Cardiac muscle cell (in vitro differentiated cells and primary cell): Measurements from ENCODE around the gene SCGB3A1. TPM values are rescaled to one million over a fixed set of nuclear protein-coding genes. Genes with fewer than 3 reads are reported as not detected.

Source experiments
- DNase-seq, 2 donors: peaks; one replicate each; pipeline versions ENCODE4 v3.0.0 to v3.0.0-alpha.2; 2010 to 2017; ENCODE audit warnings: low read depth in 1 of 2, low spot score in 1 of 2
- H3K27ac ChIP-seq: fragments of 200-600 bp; sonication (generic); 2 replicates; pipeline ENCODE4 v1.5.1; 2016
- H3K27me3 ChIP-seq: fragments of 200-600 bp; sonication (generic); 2 replicates; pipeline ENCODE4 v1.6.0; 2016; ENCODE audit warnings: control low read depth
- H3K36me3 ChIP-seq: fragments of 200-600 bp; sonication (generic); 2 replicates; pipeline ENCODE4 v1.5.1; 2016; ENCODE audit warnings: control low read depth
- H3K4me1 ChIP-seq: fragments of 200-600 bp; sonication (generic); 2 replicates; pipeline ENCODE4 v1.8.1; 2017; ENCODE audit warnings: low read depth, mild to moderate bottlenecking, mixed run types
- H3K4me3 ChIP-seq: fragments of 200-600 bp; sonication (generic); 2 replicates; pipeline ENCODE4 v1.5.1; 2016; ENCODE audit warnings: mild to moderate bottlenecking
- H3K9me3 ChIP-seq: fragments of 200-600 bp; sonication (generic); 2 replicates; pipeline ENCODE4 v1.5.1; 2017; ENCODE audit warnings: low read depth, mild to moderate bottlenecking, control low read depth
- polyA plus RNA-seq: library from polyadenylated mRNA; unstranded; fragments of >200 nt; fragmentation: Nextera tagmentation; extraction: Ambion mirVana; gene quantifications from 2 replicates; pipeline ENCODE4 v1.2.1, GENCODE V29; 2016
- total RNA-seq: library from RNA; depleted of rRNA; stranded (reverse); fragments of >200 nt; gene quantifications from 2 replicates; pipeline ENCODE4 v1.2.3, GENCODE V29; 2016
- TF ChIP-seq, protein P1 (sequence below): IDR thresholded peaks from 2 replicates; pipeline ENCODE4 v1.5.1; 2012; ENCODE audit warnings: low read depth, mild to moderate bottlenecking, low read length

SCGB3A1 gene
- total and polyA plus RNA-seq, 2 experiments from 2014 or later = 0.56 TPM; not detected in 1

DNA sequence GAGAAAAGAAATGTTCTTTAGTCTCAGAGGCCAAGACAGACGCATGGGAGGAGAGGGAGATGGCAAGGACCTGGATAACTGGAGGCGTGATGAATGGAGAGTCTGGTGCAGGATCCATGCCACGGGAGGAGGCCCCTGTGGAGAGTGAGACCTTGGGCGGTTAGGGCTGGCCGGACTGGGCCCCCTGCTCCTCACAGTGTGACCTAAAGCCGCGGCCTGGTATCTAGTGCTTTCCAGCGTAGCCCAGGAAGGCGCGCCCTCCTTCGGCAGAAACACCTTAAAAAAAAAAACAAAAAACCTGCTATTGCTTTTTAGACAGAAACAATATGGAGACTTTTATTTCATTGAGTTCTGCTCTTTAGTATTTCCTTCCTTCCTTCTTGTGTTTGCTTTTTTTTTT is 33.1 kb downstream of the SCGB3A1 start:
- Histone ChIP-seq H3K4me3 (no peak overlapping the region), H3K27ac (no peak overlapping the region), H3K27me3 (no peaks in the 10 kb centered on the region), H3K36me3 (peaks cover 20% of the 10 kb centered on the region), H3K9me3 (no peaks in the 10 kb centered on the region), H3K4me1 (no peaks in the 10 kb centered on the region)
- DNase-seq = no peak
- TF ChIP-seq, protein P1, sequence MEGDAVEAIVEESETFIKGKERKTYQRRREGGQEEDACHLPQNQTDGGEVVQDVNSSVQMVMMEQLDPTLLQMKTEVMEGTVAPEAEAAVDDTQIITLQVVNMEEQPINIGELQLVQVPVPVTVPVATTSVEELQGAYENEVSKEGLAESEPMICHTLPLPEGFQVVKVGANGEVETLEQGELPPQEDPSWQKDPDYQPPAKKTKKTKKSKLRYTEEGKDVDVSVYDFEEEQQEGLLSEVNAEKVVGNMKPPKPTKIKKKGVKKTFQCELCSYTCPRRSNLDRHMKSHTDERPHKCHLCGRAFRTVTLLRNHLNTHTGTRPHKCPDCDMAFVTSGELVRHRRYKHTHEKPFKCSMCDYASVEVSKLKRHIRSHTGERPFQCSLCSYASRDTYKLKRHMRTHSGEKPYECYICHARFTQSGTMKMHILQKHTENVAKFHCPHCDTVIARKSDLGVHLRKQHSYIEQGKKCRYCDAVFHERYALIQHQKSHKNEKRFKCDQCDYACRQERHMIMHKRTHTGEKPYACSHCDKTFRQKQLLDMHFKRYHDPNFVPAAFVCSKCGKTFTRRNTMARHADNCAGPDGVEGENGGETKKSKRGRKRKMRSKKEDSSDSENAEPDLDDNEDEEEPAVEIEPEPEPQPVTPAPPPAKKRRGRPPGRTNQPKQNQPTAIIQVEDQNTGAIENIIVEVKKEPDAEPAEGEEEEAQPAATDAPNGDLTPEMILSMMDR = no peak

DNA sequence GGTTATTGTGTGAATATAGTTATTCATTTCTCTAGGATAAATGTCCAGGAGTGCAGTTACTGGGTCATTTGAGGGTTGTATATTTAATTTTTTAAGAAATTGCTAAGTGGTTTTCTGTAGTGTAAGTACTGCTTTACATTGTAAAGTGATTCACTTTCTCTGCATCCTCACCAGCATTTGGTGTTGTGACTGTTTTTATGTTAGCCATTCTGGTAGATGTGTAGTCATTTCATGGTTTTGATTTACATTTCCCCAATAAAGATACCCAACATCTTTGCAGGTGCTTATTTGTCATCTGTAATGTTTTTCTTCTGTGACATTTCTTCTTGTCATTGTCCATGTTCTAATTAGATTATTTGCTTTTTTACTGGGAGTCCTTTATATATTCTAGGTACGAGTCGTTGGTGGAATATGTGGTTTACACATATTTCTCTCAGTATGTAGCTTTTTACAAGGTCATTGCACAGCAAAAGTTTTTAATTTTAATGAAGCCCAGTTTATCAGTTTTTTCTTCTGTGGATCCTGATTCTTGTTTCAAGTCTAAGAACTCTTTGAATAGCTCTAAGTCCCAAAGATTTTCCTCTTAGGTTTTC is 34.0 kb downstream of the SCGB3A1 start:
- Histone ChIP-seq H3K36me3 (peaks cover 20% of the 10 kb centered on the region), H3K4me3 (no peak overlapping the region), H3K27me3 (no peaks in the 10 kb centered on the region), H3K27ac (no peak overlapping the region), H3K4me1 (no peaks in the 10 kb centered on the region), H3K9me3 (no peaks in the 10 kb centered on the region)
- no peak for DNase-seq
- TF ChIP-seq, protein P1 = no peak

DNA sequence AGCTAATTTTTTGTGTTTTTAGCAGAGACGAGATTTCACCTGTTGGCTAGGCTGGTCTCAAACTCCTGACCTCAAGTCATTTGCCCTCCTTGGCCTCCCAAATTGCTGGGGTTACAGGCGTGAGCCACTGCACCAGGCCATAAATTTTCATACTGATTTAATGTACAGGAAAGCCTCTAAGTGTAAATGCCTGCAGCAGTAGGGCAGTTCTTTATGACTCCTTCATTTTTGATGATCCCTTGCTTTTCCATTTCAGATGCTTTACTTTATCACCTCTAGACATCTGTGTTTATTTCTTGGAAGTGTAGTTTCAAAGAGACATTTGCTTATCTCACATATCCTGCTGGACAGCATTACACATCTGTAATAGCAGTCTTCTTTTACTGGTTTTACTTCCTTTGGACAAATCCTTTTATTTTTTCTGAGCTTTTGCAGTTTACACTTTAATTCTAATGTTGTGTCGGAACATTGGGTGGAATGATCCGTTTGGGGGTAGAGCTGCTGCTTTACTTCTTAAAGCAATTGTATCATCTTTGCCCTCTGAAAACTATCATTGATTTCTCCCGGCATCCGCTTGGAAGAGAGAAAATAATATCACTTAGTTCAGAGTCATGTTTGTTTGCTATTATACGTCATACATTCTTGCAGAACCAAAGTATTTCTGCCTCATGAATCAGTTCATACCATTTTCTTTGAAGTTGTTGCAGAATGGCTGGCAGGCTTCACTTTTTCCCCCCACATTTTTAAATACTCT is 36.0 kb downstream of the SCGB3A1 start:
- Histone ChIP-seq H3K4me1 (no peaks in the 10 kb centered on the region), H3K36me3 (peaks cover 31% of the 10 kb centered on the region), H3K4me3 (no peak overlapping the region), H3K27ac (no peak overlapping the region), H3K27me3 (no peaks in the 10 kb centered on the region), H3K9me3 (no peaks in the 10 kb centered on the region)
- TF ChIP-seq, protein P1 = no peak
- no peak for DNase-seq

DNA sequence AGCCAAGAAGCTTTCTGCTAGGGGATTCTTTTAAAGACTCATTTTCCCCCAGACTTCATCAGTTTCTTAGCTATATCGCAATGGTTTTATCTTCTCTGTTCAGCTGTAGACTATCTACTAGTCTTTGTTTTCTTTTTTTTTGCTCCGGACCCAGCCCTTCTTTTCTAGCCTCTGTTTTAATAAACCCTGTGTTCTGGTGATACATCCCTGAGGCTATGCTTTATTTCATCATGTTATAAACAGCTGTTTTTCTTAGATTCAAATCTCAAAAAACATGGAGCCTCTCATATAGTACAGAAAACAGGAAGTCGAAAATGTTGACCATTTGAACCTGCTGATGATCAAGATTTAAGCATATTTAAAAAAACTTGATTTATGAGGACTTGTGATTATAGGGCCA is 37.8 kb downstream of the SCGB3A1 start:
- Histone ChIP-seq H3K27me3 (no peaks in the 10 kb centered on the region), H3K4me1 (peaks cover 5% of the 10 kb centered on the region), H3K4me3 (no peak overlapping the region), H3K27ac (no peak overlapping the region), H3K9me3 (no peaks in the 10 kb centered on the region), H3K36me3 (peaks cover 36% of the 10 kb centered on the region)
- DNase-seq = no peak
- TF ChIP-seq, protein P1 = no peak

DNA sequence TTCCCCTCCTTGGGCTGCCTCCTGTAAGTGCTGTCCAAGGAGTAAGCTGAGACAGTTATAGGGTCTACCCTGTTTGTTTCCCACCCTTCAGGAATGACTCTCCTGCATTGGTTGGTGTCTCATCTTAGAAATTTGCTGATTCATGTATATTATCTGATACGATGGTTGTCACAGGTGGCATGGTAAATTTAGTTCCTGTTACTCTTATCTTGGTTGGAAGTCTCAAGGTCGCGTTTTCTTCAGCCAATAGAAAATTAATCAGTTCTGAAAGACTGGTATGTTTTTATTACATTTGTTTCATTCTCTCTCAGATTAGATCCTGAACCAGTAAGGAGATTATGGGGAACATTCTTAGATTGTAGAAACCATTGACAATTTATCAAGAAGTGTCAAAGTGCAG is 42.7 kb downstream of the SCGB3A1 start:
- no peaks in the 10 kb centered on the region for H3K9me3 ChIP-seq
- peak overlapping the region; percentile 48 for H3K27ac ChIP-seq
- no peak for DNase-seq
- H3K4me3 ChIP-seq = no peak overlapping the region
- TF ChIP-seq, protein P1 = no peak
- H3K4me1 ChIP-seq = peaks cover 11% of the 10 kb centered on the region
- H3K27me3 ChIP-seq = no peaks in the 10 kb centered on the region
- H3K36me3 ChIP-seq = peaks cover 19% of the 10 kb centered on the region
